GM21381 (cell line): ENCODE data around the gene CRACR2A.

Source experiments
- ATAC-seq: cut with Tn5 transposase; IDR thresholded peaks from one replicate; pipeline ENCODE4 v1.9.1; 2021; ENCODE audit warnings: mild to moderate bottlenecking, moderate library complexity; ENCODE audit not compliant: unreplicated experiment

The CRACR2A gene

DNA sequence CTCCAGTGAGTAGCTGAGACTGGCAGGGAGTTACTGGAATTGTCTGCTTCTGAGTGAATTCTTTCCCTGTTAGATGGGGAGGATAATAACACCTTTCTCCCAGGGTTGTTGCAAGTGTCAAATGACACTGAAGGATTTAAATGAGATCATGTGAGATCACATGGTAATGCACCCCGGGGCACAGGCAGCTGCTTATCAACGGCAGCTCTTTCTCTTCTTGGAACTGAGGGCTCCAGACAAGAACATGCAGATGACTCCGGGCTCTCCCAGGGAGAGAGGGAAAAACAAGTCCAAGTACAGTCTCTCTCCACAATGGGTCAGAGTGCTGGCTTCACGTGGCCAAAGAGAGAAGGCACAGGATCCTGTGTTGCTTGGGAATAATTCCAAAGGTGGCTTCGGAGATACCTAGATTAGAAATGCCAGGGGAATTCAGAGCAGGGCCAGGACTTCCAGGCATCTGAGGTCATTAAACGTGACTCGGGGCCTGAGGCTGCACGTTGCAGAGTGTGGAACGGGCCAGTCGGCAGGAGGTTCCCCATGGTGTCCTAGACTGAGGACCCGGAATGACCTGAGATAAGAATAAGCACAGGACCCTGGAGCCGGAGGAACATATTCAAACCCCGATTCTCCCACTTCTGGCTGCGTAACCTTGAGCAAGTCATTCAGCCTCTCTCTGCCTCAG, 152.7 kb downstream of the CRACR2A start:
- no peak for ATAC-seq

GRCh38 chr12:3598896-3599860, 153.7 kb downstream of the CRACR2A start:
- no peak for ATAC-seq

GRCh38 chr12:3597526-3598210, 155.2 kb downstream of the CRACR2A start:
- no peak for ATAC-seq

DNA sequence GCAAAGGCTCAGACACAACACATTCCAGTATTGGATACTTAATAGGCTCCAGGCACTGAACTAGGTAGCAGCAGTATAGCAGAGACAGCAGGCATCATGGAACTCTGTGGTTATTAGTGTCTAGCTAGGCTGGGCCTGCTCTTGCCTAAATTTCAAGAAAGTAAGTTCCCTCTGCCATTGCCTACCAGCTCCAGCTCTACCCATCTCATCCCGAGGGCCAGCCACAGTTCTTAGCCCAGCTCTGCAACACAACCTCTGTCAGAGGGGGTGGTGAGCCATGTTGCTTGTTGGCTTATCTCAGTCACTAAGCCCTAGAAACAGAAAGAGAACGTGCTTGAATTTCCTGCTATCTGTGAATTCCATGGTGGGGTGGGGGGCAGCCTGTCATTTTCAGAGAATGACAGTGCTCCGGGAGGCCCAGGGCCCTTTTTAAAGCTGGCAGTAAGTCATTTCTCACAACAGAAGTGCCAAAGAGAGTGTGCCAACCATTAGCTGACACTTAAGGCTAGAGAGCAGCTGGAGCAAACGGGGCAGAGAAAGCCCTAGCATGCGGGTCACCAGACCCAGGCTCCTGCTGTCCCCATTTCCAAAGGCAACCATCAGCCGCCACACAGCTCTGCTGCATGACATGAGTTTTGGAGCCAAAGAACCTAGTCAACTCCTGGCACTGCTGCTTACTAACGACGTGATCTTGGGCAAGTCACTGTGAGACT, 156.1 kb downstream of the CRACR2A start:
- ATAC-seq, result no peak

DNA sequence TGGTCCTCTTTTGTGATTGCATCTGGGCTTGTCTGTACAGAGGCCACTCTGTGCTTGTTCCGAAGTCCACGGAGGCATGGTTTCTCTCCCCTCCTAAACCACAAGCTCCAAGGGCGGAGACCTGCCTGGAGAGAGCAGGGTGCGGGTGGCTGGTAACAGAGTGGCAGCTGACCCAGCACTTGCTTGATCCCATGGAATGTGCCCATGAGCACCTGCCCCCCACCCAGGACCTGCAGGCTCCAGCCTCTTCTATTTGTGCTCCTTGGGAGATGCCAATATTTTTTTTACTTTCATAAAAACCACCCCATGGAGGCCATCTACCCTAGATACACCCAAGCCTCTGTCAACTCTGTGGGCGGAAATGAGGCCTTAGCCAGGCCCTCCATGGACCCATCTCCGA, 157.2 kb downstream of the CRACR2A start:
- no peak for ATAC-seq

DNA sequence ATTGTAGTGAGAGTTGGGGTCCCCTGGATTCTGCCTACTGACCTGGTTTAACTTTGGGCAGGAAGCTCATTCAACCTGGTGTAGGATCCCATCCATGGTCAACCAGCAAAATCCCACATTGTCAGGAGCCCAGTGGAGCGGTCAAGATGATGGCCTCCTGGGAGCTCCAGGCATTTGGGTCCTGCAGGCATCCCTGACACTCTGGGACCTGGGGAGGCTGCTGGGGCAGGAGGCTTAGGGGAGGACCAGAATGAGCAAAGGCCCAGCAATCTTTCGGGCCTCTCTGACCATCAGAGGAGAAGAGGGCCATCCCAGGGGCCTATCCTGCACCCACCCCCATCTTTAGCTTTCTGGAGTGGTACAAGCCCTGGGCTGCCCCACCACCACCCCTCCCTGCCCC, 157.9 kb downstream of the CRACR2A start:
- ATAC-seq, result no peak

- no peak for ATAC-seq
Observed at GRCh38 chr12:3593906-3594483, 158.9 kb downstream of the CRACR2A start.

DNA sequence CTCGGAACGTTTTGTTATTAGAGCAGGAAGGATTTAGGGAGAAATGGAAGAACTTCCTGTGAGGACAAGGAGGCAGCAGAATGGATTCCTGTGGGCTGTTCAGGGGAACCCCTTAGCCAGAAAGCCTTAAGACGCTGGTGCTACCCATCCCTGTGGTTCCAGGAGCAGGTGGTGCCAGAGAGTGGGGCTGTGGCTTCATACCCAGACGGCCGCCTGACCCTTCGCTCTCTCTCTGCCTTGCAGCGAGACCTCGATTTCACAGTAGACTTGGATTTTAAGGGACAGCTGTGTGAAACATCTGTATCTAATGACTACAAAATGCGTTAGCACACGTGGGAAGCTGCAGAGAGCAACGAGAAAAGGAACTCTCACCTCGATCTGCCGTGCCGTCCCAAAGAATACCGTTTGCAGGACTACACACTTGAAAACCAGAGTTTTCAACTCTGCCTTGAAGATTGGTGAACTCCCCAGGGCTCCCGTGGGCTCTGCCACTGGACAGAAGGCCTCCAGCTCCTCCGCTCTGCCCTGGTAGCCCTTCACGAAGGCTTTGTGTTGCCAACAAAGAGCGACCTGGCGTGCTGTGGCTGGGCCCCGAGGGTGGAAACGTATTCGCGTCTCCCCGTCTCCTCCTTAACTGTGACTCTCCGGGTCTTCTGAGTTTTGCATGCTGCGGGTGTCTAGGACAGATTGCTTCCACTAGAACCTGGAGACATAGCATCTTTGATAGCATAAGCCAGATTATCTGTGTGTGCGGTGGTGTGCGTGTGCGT, 159.9 kb downstream of the CRACR2A start:
- ATAC-seq, result no peak

DNA sequence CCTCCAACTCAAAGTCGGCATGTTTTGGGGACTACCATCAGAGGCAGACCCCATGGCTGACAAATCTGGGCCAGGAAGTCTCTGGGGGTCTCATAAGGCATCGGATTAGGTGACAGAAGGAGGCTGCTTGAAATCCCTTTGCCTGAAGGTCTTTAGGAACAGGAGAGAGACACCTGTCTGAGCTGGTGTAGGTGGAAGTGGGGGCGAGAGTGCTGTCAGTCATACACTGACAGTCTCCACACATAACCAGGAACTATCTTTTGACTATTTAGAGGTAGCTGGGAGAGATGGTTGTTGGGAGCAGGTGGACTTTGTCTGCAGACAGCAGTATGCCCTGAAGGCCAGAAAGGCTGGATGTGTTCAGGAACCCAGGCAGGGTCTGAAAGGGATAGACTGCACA, 163.2 kb downstream of the CRACR2A start:
- ATAC-seq, result no peak

GRCh38 chr12:3587402-3588013, 165.4 kb downstream of the CRACR2A start:
- ATAC-seq, result no peak

DNA sequence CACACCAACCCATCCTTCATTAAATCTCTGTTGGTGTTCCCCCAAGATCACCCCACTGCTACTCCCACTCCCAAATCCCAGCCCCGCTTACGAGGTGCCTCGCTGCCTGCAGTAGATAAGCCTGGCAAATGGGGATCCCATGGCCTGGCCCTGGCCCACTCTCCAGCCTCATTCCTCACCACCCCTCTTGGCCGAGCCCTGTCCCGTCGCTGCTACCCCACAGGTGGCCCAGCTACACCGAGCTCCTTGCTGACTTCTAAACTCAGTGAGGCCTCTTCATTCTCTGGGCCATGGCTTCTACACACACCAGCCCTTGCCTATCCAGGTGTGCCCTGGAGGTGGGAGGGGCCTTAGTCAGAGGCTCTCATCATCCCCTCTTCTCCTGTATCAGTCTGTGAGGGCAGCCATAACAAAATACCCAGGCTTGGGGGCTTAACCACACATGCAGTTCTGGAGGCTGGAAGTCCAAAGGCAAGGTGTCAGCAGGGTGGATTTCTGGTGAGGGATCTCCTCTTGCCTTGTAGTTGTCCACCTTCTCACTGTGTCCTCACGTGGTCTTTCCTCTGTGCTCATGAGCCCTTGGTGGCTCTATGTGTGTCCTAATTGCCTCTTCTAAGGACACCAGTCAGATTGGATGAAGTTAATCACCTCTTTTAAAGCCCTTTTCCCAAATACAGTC, 169.1 kb downstream of the CRACR2A start:
- ATAC-seq, result no peak

- no peak for ATAC-seq
Observed at GRCh38 chr12:3580094-3580749, 172.7 kb downstream of the CRACR2A start.

GRCh38 chr12:3579446-3580093, 173.3 kb downstream of the CRACR2A start:
- no peak for ATAC-seq

DNA sequence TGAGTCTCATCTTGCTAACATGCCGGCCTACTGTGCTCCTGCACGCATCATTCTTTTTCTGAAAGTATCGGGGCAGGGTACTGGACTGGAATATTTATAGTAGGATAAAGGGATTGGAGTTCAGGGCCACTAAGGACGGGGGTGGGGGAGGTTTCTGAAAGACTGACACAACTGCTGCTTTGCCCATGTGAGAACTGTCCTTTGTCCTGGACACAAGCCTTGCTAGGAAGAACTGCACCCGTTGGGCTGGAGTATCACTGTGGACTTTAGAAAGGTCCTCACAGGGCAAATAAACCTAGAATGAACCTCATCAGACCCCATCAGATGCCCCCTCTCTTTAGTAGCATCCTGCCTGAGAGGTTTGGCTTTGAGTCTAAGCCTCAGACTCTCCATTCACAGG, 174.4 kb downstream of the CRACR2A start:
- no peak for ATAC-seq

GRCh38 chr12:3576891-3577290, 176.0 kb downstream of the CRACR2A start:
- ATAC-seq, result no peak

DNA sequence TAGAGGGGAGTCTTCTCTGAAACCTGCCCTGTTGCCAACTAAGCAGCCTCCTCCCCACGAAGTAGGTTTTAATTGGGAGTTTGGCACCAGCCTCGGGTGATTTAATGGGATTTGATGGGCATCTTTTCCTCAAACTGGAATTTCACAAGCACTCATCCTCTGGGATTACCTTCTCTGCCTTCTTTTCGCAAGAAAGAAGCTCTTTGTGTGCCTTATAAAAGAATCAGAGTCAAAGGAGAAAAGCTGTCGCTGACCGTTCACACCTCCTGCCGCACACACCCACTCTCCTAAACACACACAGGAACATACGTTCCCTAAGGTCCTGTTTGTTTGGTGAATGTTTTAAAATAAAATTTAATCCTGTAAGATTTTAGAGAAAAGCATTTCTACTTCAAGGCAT, 177.9 kb downstream of the CRACR2A start:
- no peak for ATAC-seq

DNA sequence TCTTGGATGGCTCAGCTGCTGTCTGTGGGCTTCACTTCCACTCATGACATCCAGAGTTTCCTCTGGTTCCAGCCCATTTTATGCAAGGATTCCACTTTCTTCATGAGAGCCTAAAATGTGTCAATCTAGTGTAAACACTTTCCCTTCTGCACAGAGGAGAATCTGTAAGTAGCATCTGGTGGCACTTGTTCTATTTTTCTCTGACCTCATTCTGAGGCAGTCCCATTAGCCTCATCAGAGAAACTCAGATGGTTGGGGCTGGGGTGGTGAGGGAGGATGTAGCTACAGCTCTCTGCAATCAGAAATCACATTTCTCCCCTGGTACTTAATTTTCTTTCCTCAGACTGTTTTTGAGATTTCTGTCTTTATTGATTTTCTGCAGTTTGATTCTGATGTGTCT, 180.3 kb downstream of the CRACR2A start:
- no peak for ATAC-seq

DNA sequence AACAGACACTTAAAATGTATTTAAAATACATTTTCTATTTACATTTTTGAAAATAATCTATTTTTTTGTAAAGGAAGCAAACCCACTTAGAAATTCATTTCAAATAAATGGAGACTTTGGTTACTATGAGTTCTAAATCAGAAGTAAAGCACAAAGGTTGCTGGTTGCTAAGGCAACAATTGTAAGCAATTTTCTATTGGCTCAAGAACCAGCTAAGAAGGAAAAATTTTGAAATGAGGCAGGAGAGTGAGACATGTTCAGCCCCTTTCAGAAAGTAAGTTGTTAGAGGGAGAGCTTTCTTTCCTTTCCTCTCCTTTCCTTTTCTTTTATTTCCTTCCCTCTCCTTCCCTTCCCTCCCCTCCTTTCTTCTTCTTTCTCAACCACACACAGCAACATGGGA, 181.2 kb downstream of the CRACR2A start:
- no peak for ATAC-seq
